Neuronal stem cell (in vitro differentiated cells): Measurements from ENCODE around the gene LRMDA.
"Not testable (repeated sequence)": the region's sequence is repeated elsewhere in the genome, so short reads cannot be mapped to it uniquely, and the experiment has no call there.

Experiments used
- DNase-seq: peaks from one replicate; pipeline ENCODE4 v3.0.0-alpha.2; 2013; ENCODE audit warnings: low spot score
- H2AFZ ChIP-seq: one replicate; pipeline ENCODE4 v1.6.1; 2013; ENCODE audit warnings: mild to moderate bottlenecking, low read length, inconsistent platforms
- H2AK5ac ChIP-seq: 2 replicates; pipeline ENCODE4 v1.6.1; 2013; ENCODE audit warnings: low read depth, mild to moderate bottlenecking, inconsistent platforms, low read length, moderate library complexity, mixed read lengths
- H2BK120ac ChIP-seq: 2 replicates; pipeline ENCODE4 v1.6.1; 2013; ENCODE audit warnings: low read depth, mild to moderate bottlenecking, inconsistent platforms, low read length, moderate library complexity, mixed read lengths
- H2BK12ac ChIP-seq: one replicate; pipeline ENCODE4 v1.6.1; 2013; ENCODE audit warnings: low read length, inconsistent platforms
- H2BK15ac ChIP-seq: 2 replicates; pipeline ENCODE4 v1.6.1; 2013; ENCODE audit warnings: mild to moderate bottlenecking, low read length, inconsistent platforms, mixed read lengths
- H2BK5ac ChIP-seq: one replicate; pipeline ENCODE4 v1.6.1; 2013; ENCODE audit warnings: inconsistent platforms, mild to moderate bottlenecking, low read length, moderate library complexity
- H3K14ac ChIP-seq: one replicate; pipeline ENCODE4 v1.6.1; 2013; ENCODE audit warnings: low read length, inconsistent platforms
- H3K18ac ChIP-seq: 2 replicates; pipeline ENCODE4 v1.6.1; 2013; ENCODE audit warnings: low read length, inconsistent platforms
- H3K23ac ChIP-seq: 2 replicates; pipeline ENCODE4 v1.6.1; 2013; ENCODE audit warnings: low read depth, mild to moderate bottlenecking, mixed read lengths, low read length, inconsistent platforms; ENCODE audit not compliant: poor library complexity
- H3K27ac ChIP-seq: replicated peaks from 3 replicates; pipeline ENCODE4 v1.5.1; 2013; ENCODE audit warnings: low read length, inconsistent platforms
- H3K27me3 ChIP-seq, 3 experiments: 2 replicates each; pipeline ENCODE4 v1.6.1; 2013; ENCODE audit warnings: low read length in 3 of 3, mild to moderate bottlenecking in 2 of 3, inconsistent platforms in 1 of 3, low read depth in 1 of 3, mixed read lengths in 1 of 3, moderate library complexity in 1 of 3; ENCODE audit not compliant: control insufficient read depth in 3 of 3, insufficient read depth in 3 of 3
- H3K36me3 ChIP-seq, 2 donors: replicated peaks in 1 of 2; 2 replicates each; pipeline ENCODE4 v1.6.1; 2013; ENCODE audit warnings: low read length in 2 of 2; ENCODE audit not compliant: control insufficient read depth in 2 of 2, insufficient read depth in 2 of 2
- H3K4ac ChIP-seq: 2 replicates; pipeline ENCODE4 v1.6.1; 2013; ENCODE audit warnings: inconsistent platforms, mild to moderate bottlenecking, low read length, moderate library complexity
- H3K4me1 ChIP-seq, 2 donors: 1 replicate in 1 of 2; 2 replicates in 1 of 2; pipeline ENCODE4 v1.6.1; 2013; ENCODE audit warnings: low read length in 2 of 2, low read depth in 1 of 2; ENCODE audit not compliant: control insufficient read depth in 2 of 2, insufficient read depth in 1 of 2
- H3K4me2 ChIP-seq: one replicate; pipeline ENCODE4 v1.6.1; 2013; ENCODE audit warnings: mild to moderate bottlenecking, low read length, inconsistent platforms; ENCODE audit not compliant: insufficient read depth, poor library complexity, severe bottlenecking
- H3K4me3 ChIP-seq, 2 donors: 2 replicates each; pipeline ENCODE4 v1.5.1; 2013; ENCODE audit warnings: low read length in 2 of 2, mild to moderate bottlenecking in 2 of 2, inconsistent platforms in 1 of 2, moderate library complexity in 1 of 2
- H3K79me1 ChIP-seq: one replicate; pipeline ENCODE4 v1.6.1; 2013; ENCODE audit warnings: low read depth, mild to moderate bottlenecking, inconsistent platforms, low read length, moderate library complexity
- H3K9ac ChIP-seq: one replicate; pipeline ENCODE4 v1.6.1; 2013; ENCODE audit warnings: mild to moderate bottlenecking, low read depth, low read length, inconsistent platforms; ENCODE audit not compliant: poor library complexity
- H3K9me3 ChIP-seq, 2 donors: replicated peaks in 1 of 2; 2 replicates each; pipeline versions ENCODE3 to v1.6.1; 2013; ENCODE audit warnings: low read length in 2 of 2, mild to moderate bottlenecking in 2 of 2, inconsistent platforms in 1 of 2, low read depth in 1 of 2, mixed read lengths in 1 of 2, moderate library complexity in 1 of 2; ENCODE audit not compliant: control insufficient read depth in 2 of 2, insufficient read depth in 1 of 2
- H4K8ac ChIP-seq: one replicate; pipeline ENCODE4 v1.6.1; 2013; ENCODE audit warnings: low read depth, mild to moderate bottlenecking, inconsistent platforms, low read length, moderate library complexity
- H4K91ac ChIP-seq: one replicate; pipeline ENCODE4 v1.6.1; 2013; ENCODE audit warnings: low read length, low read depth, mild to moderate bottlenecking, inconsistent platforms; ENCODE audit not compliant: poor library complexity
- WGBS, 2 donors: extraction: QIAGEN DNeasy Blood & Tissue Kit; methylation state at CpG; one replicate each; pipeline ENCODE4 v1.1.7; 2013; ENCODE audit warnings: missing lambda C conversion rate in 2 of 2, mixed read lengths in 1 of 2; ENCODE audit not compliant: insufficient read length in 2 of 2, insufficient replicate concordance in 1 of 2; ENCODE audit errors: extremely low coverage in 2 of 2; 5-methylcytosine and 5-hydroxymethylcytosine counted together

LRMDA gene

DNA sequence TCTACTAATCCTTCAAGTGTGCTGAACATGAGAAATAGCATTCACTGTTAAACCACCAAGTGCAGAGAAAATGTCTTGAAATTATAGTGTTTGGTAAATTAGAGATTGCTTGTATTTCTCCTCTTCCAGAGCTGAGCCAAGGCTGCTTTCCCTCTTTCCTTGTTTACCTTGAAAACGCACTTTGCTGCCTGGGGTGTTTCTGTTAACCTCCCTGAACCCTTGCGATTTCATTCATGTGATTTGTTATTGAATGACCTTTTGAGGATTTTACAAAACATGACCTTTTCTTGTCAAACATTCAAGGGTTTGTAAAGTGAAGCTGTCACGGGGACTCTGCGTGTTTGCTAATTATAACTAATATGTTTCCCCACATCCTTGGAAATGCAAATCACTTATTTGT lies 169.4 kb downstream of the LRMDA start:
- Histone ChIP-seq H4K91ac (no peak overlapping the region), H2BK15ac (no peak overlapping the region), H3K27ac (no peak overlapping the region), H3K27me3 (peaks cover 0 to 80% (median 7%) of the 10 kb centered on the region in 3 experiments), H3K18ac (no peak overlapping the region), H3K36me3 (no peaks in the 10 kb centered on the region), H3K4me2 (no peak overlapping the region), H3K4me3 (no peak overlapping the region), H3K9me3 (no peaks in the 10 kb centered on the region), H2BK120ac (no peak overlapping the region), H3K14ac (no peak overlapping the region), H3K23ac (no peak overlapping the region), H2AFZ (no peak overlapping the region), H3K9ac (no peak overlapping the region), H2BK12ac (no peak overlapping the region), H4K8ac (no peak overlapping the region), H3K4ac (no peak overlapping the region), H2BK5ac (no peak overlapping the region), H3K4me1 (peaks cover 10 to 26% of the 10 kb centered on the region in 2 donors), H2AK5ac (no peak overlapping the region), H3K79me1 (no peaks in the 10 kb centered on the region)
- no CpG with 5 or more reads among the region's 4 CpGs for WGBS, 2 donors
- DNase-seq, result no peak

DNA sequence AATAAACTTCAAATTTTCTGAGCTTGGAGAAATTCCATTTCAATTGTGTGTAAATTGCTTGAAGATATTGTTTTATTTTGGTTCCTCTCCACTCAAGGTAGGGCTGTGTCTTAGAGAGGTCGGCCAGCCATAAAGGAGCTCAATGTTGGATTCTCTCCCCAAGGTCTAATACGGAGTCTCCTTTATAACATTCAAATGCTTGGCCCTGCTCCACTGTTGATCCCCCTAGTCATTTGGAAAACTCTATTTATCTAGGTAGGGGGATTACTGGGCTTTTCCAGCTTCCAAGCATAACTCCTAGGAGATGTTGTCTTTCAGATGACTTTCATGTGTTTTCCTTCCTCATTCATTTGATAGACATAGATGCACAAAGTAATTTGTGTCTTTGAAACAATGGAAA lies 170.9 kb downstream of the LRMDA start:
- no peak for DNase-seq
- no peak overlapping the region for H3K14ac ChIP-seq
- H3K23ac ChIP-seq, result no peak overlapping the region
- no peak overlapping the region for H3K18ac ChIP-seq
- no peak overlapping the region for H4K91ac ChIP-seq
- no peak overlapping the region for H2AK5ac ChIP-seq
- H2BK15ac ChIP-seq, result no peak overlapping the region
- no peak overlapping the region for H2BK120ac ChIP-seq
- H3K27ac ChIP-seq, result no peak overlapping the region
- H2BK12ac ChIP-seq, result no peak overlapping the region
- no peaks in the 10 kb centered on the region for H3K36me3 ChIP-seq
- peaks cover 6 to 26% of the 10 kb centered on the region in 2 donors for H3K4me1 ChIP-seq
- H3K27me3 ChIP-seq, result peaks cover 0 to 72% (median 7%) of the 10 kb centered on the region in 3 experiments
- H3K4me3 ChIP-seq, result no peak overlapping the region
- H3K9me3 ChIP-seq, result no peaks in the 10 kb centered on the region
- no peak overlapping the region for H3K4me2 ChIP-seq
- H4K8ac ChIP-seq, result no peak overlapping the region
- no peak overlapping the region for H3K4ac ChIP-seq
- H2BK5ac ChIP-seq, result no peak overlapping the region
- no peaks in the 10 kb centered on the region for H3K79me1 ChIP-seq
- no CpG with 5 or more reads among the region's 2 CpGs for WGBS, 2 donors
- H3K9ac ChIP-seq, result no peak overlapping the region
- H2AFZ ChIP-seq, result no peak overlapping the region

DNA sequence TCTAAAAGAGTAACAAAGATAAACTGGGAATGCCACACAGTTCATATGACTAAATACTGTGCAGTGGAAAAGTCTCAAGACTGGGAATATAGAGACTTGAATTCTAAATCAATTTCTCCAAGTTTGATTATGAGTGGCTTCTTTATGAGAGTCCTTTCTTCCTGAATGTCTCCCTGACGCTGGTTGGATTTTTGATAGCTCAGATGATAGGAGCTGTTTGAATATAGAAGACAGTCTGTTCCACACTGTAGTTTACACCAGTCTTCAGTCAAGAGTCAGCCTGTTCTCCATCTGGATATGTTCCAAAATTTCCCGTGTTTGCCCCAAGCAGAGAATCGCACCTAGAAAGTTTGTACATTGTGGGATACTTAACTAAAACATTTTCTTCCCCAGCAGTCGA lies 173.7 kb downstream of the LRMDA start:
- H3K9me3 ChIP-seq, result no peaks in the 10 kb centered on the region
- H3K18ac ChIP-seq, result no peak overlapping the region
- no peak overlapping the region for H4K8ac ChIP-seq
- H3K14ac ChIP-seq, result no peak overlapping the region
- H4K91ac ChIP-seq, result no peak overlapping the region
- no peak overlapping the region for H3K27ac ChIP-seq
- H3K4ac ChIP-seq, result no peak overlapping the region
- H2BK12ac ChIP-seq, result no peak overlapping the region
- peaks cover 0 to 46% (median 0%) of the 10 kb centered on the region in 3 experiments for H3K27me3 ChIP-seq
- no peak overlapping the region for H2BK5ac ChIP-seq
- H3K4me3 ChIP-seq, result no peak overlapping the region
- WGBS, 2 donors, result no CpG with 5 or more reads among the region's 4 CpGs
- H2BK120ac ChIP-seq, result no peak overlapping the region
- no peak overlapping the region for H3K4me2 ChIP-seq
- no peak for DNase-seq
- H2AK5ac ChIP-seq, result no peak overlapping the region
- no peak overlapping the region for H3K9ac ChIP-seq
- no peaks in the 10 kb centered on the region for H3K79me1 ChIP-seq
- no peaks in the 10 kb centered on the region for H3K36me3 ChIP-seq
- no peak overlapping the region for H3K23ac ChIP-seq
- H2AFZ ChIP-seq, result no peak overlapping the region
- H2BK15ac ChIP-seq, result no peak overlapping the region
- peaks cover 1 to 13% of the 10 kb centered on the region in 2 donors for H3K4me1 ChIP-seq

DNA sequence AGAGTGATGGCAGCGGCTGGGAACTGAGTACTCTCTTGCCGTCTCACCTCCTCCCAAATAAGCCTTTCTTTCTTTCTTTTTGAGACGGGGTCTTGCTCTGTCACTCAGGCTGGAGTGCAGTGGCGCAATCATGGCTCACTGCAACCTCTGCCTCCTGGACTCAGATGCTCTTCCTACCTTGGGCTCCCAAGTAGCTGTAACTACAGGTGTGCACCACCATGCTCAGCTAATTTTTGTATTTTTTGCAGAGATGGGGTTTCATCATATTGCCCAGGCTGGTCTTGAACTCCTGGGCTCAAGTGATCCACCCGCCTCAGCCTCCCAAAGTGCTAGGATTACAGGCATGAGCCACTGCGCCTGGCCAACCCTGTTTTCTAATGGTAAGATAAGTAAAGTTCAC lies 174.4 kb downstream of the LRMDA start:
- WGBS, 2 donors, result no CpG with 5 or more reads among the region's 6 CpGs
- H3K79me1 ChIP-seq, H3K14ac ChIP-seq, H2AK5ac ChIP-seq, H2BK5ac ChIP-seq, H3K18ac ChIP-seq, H3K36me3 ChIP-seq, H2BK12ac ChIP-seq, H3K4ac ChIP-seq, H2AFZ ChIP-seq, H2BK120ac ChIP-seq, H3K4me2 ChIP-seq, H3K23ac ChIP-seq, H2BK15ac ChIP-seq, H3K27ac ChIP-seq, H3K4me3 ChIP-seq, H4K91ac ChIP-seq, H3K4me1 ChIP-seq, H3K9me3 ChIP-seq, H4K8ac ChIP-seq, H3K9ac ChIP-seq, DNase-seq: not testable (repeated sequence)
- H3K27me3 ChIP-seq, result peaks cover 0 to 46% (median 0%) of the 10 kb centered on the region in 3 experiments
